AG09319 (cell line): ENCODE data around the gene MST1.

ENCODE experiments used
- DNase-seq: peaks from one replicate; pipeline ENCODE4 v3.0.0-alpha.2; 2010; ENCODE audit warnings: low read depth; ENCODE audit errors: extremely low read depth
- TF ChIP-seq, protein P1 (sequence below): IDR thresholded peaks from 2 replicates; pipeline ENCODE4 v1.5.1; 2011; ENCODE audit warnings: low read depth, mild to moderate bottlenecking, inconsistent platforms, low read length, moderate library complexity

Gene MST1

DNA sequence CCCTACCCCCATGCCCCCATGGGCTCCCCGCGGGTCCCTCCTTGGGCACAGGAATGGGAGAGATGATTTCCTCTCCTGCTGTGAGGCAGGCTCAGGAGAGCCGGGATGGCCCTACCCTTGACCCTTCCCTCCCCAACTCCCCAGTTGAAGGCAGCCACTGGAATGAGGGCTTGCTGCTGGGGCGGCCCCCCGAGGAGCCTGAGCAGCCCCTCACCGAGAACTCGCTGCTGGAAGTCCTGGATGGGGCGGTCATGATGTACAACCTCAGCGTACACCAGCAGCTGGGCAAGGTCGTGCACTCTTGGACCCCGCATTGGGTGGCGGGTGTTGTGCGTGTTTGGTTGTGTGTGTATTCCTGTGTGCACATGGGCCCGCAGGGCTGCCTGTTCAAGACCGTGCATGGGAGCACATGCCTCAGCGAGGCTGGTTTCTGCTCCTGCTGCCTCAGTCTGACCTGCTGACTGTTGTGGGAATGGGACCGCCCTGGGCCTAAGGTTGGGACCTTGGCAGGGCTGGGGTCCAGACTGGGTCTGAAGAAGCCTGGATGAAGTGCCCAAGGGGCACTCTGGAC, 16.2 kb upstream of the MST1 start:
- TF ChIP-seq, protein P1, sequence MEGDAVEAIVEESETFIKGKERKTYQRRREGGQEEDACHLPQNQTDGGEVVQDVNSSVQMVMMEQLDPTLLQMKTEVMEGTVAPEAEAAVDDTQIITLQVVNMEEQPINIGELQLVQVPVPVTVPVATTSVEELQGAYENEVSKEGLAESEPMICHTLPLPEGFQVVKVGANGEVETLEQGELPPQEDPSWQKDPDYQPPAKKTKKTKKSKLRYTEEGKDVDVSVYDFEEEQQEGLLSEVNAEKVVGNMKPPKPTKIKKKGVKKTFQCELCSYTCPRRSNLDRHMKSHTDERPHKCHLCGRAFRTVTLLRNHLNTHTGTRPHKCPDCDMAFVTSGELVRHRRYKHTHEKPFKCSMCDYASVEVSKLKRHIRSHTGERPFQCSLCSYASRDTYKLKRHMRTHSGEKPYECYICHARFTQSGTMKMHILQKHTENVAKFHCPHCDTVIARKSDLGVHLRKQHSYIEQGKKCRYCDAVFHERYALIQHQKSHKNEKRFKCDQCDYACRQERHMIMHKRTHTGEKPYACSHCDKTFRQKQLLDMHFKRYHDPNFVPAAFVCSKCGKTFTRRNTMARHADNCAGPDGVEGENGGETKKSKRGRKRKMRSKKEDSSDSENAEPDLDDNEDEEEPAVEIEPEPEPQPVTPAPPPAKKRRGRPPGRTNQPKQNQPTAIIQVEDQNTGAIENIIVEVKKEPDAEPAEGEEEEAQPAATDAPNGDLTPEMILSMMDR, result no peak
- no peak for DNase-seq

DNA sequence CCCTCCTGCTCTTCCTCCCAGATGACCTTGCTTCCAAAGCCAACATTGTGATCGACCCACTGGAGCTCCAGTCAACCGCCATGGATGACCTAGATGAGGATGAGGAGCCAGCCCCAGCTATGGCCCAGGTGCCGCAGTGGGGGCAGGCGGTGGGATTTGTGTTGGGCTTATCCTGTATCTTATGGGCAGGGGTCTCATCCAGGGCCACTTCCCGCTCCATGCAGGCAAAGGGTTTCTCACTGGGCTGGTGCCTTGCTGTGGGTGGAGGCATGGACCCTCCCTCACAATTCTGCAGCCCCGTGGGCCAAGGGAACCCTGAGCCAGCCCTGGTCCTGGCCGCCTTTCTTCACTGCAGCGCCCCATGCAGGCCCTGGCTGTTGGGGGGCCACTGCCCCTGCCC, 15.4 kb upstream of the MST1 start:
- no peak for DNase-seq
- TF ChIP-seq, protein P1, result no peak

DNA sequence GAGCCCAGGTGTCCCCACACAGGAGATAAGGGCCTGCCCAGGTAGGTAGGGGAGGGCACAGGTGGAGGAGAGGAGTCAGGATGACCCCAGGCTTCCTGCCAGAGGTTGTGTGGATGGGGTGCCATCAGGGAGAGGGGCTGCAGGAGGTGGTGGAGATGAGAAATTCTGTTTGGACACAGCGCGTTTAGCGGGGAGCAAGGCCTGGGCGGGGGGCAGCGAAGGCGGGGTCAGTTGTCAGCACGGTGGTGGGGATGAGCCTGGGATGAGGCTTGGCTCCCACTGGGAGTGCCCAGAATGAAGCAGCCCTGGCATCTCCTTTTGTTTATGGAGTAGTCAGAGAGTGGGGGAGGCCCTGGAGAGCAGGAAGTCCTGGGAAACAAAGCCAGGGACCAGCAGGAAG, 14.7 kb upstream of the MST1 start:
- DNase-seq, result no peak
- TF ChIP-seq, protein P1, result no peak

DNA sequence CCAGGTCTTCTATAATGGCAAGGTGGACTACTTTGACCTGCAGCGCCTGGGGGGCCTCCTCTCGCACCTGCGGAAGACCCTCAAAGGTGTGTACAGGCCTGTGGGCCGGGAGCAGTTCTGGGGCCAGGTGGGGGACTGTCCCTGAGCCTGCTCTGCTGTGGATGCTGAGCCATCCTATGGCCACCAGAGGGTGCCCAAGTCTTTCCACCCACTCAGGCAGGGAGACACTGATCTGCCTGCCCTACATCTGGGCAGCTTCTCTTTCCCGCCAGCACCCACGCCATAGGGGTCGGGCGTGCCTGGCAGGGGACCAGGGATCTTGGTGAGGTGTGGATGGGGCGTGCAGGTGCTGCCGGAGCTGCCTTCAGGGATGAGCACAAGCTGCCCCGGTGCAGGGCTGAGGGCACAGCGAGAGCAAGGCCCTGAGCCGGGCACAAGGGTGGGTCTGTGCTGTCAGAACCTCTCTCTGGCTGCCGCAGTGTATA, 14.2 kb upstream of the MST1 start:
- TF ChIP-seq, protein P1, result peak; percentile 85
- DNase-seq, result no peak

DNA sequence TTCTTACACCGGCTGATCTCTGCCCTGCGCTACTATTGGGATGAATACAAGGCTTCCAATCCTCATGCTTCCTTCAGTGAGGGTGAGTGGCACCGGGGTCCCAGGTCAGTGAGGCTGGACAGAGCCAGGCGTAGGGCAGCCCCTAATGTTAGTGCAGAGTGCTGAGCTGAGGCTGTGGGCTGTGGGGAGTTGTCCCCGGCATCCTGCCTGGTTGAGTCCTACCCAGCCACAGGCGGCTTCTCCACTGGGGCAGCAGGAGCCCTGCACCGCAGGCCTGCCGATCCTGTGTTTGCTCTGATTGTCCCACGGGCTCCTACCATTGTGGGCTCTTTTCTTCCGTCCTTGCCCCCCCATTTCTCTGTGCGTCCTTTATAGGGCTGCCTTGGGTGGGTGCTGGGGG, 13.4 kb upstream of the MST1 start:
- DNase-seq, result no peak
- TF ChIP-seq, protein P1, result no peak

DNA sequence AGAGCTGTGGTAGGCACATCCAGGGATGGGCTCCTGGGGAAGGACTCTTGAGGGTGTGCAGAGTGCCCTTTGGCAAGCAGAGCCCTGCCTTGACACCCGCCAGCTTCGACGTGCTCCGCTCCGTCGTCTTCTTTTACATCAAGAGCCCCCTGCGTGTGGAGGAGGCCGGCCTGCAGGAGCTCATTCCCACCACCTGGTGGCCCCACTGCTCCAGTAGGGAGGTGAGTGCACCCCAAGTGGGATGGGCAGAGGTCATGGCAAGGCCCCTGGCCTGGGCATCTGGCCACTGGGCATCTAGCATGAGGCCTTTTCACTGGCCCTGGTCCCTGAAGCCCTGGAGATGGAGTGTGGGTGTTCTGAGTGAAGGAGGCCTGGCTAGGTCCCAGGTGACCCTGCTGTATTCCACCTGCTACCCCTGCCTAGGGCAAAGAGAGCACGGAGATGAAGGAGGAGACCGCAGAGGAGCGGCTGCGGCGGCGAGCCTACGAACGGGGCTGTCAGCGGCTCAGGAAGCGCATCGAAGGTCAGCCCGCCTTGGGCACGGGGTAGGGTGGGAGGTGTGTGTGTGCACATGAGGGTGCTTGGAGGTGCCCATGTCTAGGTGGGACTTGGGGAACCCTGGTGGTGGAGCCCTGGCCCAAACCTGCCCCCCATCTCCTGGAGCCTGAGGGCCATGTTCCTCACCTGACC, 12.3 kb upstream of the MST1 start:
- TF ChIP-seq, protein P1, result peak; percentile 51
- no peak for DNase-seq

DNA sequence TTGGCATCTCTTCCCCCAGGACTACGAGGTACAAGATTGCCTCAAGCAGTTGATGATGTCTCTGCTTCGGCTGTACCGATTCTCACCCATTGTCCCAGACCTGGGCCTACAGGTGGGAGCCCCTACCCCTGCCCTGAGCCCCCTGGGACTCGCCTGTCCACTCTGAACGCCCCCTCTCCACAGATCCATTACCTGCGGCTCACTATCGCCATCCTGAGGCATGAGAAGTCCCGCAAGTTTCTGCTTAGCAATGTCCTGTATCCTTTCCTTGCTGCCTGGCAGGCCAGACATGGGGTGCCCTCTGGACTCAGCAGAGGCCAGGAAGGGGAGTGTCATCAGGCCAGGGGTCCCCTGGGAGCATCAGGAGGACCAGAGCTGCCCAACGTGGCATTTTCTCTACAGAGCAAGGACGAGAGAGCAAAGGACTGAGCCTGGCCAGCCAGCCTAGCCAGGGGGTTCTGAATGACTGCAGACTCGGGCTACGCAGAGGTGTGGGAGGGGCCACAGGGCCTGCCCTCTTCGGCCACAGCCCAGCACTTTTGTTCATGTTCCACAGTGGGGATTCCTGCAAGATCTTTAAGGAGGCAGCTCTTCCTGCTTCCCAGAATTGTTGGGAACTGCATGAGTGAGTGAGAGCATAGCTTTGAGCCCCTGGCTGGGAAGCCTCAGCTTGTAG, 11.3 kb upstream of the MST1 start:
- no peak for DNase-seq
- TF ChIP-seq, protein P1, result no peak; the same call in 1 of the 2 replicates
